Renal cortex interstitium (tissue), 15 donors: ENCODE data around the gene OR6S1. TPM values are rescaled to one million over a fixed set of nuclear protein-coding genes. Genes with fewer than 3 reads are reported as not detected.

ENCODE experiments used
- DNase-seq, 11 donors: peaks; one replicate each; pipeline ENCODE4 v3.0.0-alpha.2; 2013; ENCODE audit warnings: low read depth in 9 of 11, low spot score in 4 of 11; ENCODE audit errors: extremely low read depth in 1 of 11
- long read RNA-seq, 16 experiments: transcript quantifications; one replicate each; lab custom pipeline, GENCODE V29; 2026
- polyA plus RNA-seq, 3 donors: library from polyadenylated mRNA; unstranded; fragments of 120-200 nt; gene quantifications; one replicate each; pipeline ENCODE4 v1.2.1, GENCODE V29; 2013; ENCODE audit not compliant: insufficient read length in 3 of 3

OR6S1 gene, protein sequence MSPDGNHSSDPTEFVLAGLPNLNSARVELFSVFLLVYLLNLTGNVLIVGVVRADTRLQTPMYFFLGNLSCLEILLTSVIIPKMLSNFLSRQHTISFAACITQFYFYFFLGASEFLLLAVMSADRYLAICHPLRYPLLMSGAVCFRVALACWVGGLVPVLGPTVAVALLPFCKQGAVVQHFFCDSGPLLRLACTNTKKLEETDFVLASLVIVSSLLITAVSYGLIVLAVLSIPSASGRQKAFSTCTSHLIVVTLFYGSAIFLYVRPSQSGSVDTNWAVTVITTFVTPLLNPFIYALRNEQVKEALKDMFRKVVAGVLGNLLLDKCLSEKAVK
- polyA plus RNA-seq, result not detected
- long read RNA-seq, donor 1, result 0 reads
- long read RNA-seq, donor 2, result 0 reads
- long read RNA-seq, donor 3, result 0 reads
- long read RNA-seq, donor 4, result 0 reads
- long read RNA-seq, donor 5, result 0 reads
- long read RNA-seq, donor 6, result 0 reads
- long read RNA-seq, donor 7, result 0 reads
- long read RNA-seq, donor 8, result 0 reads
- long read RNA-seq, donor 9, result 0 reads
- long read RNA-seq, donor 10, result 0 reads
- long read RNA-seq, donor 11, result 0 reads
- long read RNA-seq, donor 12, result 0 reads
- long read RNA-seq, donor 13, result 0 reads
- long read RNA-seq, donor 14, result 0 reads
- long read RNA-seq, donor 15, result 0 reads
- long read RNA-seq, donor 16, result 0 reads

DNA sequence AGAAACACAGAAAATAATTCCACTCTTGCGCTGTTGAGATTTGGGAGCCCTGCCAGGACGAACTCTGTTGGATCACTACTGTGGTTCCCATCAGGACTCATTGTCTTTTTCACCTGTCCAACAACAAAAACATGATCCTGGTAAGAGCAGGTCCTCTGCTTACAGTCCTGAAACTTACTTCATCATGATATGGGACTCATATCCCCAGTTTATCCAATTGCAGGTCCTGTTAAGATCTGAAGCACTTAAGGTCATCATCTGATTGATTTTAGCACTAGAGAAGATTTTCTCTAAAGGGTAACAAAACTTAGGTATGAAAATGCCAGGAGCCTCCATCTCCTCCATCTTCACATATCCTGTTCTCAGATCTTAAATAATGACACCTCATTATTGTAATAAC, at the start of gene OR6S1:
OR6S1 (minus strand) TSS at position 101 of the 400 bp plus-strand sequence; CDS start at position 101, 0 bp downstream.
- DNase-seq, result no peak

DNA sequence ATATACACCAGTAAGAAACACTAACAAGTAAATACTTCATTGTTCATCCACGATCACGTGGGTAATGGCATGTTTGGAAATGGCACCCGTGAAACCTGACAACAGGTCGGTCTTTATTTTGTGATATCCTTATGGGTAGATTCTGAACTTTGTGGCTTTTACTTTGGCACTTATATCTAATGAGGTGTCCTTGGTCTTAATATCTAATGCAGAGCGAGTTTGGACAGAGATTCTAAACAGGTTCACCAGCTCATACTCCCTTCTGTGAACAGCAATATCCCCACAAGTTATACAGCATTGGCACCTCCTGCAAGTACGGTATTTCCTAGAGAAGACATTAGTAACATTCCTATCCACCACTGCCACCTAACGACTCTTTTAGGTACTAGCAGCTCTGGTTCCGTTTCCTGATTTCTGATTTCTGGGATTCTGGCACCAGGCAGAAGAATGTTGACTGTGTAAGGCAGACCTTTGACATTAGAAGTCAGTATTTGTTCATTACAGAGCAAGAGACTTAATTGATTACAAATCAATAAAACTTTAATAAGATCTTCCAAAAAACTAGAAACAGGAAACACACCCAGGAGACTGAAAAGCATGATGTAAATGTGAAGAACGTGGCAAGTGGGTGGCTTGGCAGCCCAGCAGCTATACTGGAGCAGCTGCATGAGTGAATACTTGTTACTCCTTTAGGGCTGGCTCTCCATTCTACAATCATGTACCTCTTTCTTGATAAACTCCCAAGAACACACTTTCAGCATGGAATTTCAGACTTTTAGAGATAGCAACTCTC, 49.6 kb upstream of the OR6S1 start:
- peak in 9 of 11 donors; percentile 52 to 72 (median 57) for DNase-seq

DNA sequence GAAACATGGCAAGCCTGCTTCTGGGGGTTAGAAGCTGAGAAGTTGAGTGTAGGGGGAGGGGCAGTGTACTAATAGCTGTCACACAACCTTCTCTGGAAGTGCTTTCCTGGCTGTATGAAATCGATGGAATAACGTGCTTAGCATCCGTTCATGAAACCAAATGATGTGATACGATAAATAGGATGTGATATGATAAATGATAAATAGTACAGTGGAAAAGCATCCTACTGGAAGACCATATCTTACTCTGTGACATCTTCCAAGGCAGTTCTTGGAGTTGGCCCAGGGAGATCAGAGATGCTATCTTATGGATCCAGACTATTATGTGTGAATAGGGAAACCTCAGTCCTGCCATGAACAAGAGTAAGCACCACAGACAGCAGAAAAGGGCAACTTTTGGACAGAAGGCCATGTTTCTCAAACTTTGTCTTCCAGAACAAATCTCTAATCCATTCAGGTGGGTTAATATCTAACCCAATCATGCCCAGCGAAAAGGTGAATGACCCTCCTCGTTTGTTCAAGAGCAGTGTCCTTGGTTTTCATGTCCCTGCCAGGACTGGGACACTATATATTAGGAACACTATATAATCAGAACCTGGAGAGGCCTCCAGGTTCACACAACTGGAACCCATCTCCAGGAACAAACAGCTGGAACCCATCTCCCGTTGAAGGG, 46.8 kb upstream of the OR6S1 start, which contains the start of gene ANG:
ANG (plus strand) TSS at position 598 of the 673 bp plus-strand sequence. CDS start 4,801 bp downstream, outside the sequence.
- no peak for DNase-seq

DNA sequence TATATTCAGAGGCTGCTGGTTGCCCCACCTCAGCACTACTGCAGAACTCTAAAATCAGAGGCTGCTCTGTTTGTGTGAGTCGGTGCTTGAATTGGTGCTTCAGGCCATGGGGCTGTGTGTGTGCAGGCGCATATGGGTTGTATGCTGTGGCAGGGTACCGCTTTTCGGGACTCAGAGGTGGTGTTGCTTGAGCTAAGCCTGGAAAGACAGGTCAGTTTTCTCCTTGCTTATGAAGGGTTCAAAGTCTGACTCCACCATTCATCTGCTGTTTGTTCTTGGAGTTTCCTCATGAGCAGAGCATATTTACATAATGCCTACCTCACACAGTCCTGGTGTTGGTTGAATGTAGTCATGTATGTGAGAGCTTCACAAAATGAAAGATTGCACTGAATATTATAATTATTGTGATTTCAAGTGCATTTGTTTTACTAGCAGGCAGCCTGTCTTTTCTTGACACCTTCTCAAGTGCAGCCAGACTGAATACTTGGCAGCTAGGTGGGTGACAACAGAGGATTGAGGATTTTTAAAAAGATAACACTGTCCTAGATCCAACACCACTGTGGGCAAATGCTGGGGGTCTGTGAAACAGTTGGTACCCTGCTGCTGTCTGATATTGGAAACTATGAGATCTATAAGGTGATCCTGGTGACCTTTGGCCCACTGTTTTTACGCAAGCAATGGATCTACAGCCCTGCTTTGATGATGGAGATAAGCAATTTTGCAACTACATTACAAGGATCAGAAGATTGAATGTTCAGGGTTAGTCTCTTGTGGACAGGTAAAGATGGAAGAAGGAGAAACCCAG, 46.1 kb upstream of the OR6S1 start:
- no peak for DNase-seq

DNA sequence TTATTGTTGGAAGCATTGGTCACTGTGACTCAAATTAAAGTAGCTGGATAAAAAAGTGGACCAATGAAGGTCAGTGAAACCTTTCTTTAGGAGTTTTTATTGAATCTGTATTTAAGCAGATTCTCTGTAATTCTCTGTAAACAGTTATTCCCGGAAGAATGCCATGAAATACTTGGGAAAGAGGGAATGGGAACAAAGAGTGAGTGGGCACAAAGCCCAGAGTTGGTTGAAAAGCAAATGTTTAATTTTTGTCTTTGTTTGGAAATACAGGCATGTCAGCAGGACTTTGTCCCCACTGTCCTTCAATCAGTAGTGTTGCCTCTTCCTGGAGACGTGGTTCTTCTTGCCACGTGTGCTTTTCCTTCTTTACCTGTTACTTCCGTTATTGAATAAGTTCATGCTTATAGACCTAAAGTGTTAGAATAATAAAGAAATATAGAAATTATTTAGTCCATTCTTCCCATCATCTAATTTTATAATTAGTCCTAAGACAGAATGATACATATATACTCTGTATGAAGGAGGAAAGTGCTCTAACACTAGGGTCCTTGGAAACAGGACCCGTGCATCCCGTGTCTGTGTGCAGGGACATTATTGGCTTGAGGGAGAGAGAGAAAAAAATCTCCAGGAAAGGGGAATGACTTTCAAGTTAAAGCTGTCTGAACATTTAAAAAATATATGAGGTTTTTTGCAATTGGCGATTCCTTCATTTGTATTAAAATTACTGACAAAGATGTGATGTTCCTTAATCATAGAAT, 45.1 kb upstream of the OR6S1 start:
- DNase-seq, result no peak

DNA sequence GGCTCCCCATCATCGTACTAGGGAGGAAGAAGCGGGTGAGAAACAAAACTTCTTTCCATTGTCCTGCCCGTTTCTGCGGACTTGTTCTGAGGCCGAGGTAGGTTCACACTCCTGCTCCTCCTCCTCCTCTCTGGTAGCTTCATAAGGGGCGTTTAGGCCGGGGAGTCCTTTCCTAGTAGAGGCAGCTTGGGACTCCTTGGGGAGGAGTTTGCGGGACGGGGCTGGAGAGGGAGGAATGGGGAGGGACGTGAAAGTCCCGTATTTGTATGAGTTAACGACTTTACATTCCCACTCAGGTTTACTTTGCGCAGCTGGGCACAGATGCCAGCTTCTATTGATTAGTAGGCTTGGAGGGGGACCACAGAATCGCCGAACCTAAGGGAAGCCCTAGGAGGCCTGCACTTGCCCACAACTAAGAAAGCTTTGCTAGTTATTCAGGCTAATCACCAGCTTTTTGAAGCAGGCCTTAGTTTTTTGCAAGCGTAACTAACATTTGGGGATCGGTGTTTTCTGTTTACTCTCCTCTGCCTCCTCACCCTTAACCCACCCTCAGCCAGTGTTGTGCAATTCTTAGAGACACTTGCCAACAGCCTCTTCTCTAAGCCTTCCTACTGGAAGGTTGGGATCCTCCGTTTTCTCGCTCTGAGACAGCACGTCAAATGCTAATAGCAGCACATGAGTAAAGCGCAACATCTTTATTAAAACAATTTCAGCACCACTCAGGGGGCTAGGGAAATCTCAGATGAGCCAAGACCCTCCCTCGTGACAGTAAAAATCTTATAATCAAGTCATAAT, 43.4 kb upstream of the OR6S1 start:
- DNase-seq, result peak in 5 of 11 donors; percentile 23 to 35 (median 28)

DNA sequence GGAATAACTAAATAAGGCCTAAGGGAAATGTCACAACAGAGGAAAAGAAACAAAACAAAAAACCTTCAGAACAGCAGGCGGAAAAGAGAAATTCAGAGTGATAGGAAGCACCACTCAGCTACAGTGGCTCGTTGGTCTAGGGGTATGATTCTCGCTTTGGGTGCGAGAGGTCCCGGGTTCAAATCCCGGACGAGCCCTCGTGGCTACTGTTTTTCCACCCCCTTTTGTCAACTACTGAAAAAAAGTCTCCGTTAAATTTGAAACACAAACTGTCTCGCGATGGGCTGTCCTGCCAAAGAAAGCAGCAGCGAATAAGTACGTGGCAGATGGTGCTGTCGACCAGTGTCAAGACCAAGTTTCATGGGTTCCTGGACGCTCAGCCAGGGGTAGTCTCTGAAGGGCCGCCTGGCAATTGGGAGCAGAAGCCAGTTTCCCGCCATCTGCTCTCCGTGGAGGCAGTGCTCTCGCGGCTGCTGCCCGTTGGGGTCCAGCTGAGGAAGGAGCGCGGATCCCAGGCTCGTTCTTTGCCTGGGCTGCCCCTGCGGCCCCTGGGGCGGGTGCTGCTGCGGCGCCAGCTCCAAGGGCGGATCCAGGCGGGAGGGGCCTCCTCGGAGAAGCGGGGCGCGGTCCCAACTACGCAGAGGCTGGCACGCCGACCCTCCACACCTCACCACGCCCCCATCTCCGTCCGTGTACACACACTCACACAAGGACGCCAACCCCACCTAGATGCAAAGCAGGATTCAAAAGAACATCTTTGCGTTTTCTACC, 42.6 kb upstream of the OR6S1 start, which contains the start of gene RNASE4:
RNASE4 (plus strand) TSS at position 670 of the 771 bp plus-strand sequence. CDS start 14,812 bp downstream, outside the sequence.
- peak; percentile 55 to 85 (median 62) for DNase-seq

DNA sequence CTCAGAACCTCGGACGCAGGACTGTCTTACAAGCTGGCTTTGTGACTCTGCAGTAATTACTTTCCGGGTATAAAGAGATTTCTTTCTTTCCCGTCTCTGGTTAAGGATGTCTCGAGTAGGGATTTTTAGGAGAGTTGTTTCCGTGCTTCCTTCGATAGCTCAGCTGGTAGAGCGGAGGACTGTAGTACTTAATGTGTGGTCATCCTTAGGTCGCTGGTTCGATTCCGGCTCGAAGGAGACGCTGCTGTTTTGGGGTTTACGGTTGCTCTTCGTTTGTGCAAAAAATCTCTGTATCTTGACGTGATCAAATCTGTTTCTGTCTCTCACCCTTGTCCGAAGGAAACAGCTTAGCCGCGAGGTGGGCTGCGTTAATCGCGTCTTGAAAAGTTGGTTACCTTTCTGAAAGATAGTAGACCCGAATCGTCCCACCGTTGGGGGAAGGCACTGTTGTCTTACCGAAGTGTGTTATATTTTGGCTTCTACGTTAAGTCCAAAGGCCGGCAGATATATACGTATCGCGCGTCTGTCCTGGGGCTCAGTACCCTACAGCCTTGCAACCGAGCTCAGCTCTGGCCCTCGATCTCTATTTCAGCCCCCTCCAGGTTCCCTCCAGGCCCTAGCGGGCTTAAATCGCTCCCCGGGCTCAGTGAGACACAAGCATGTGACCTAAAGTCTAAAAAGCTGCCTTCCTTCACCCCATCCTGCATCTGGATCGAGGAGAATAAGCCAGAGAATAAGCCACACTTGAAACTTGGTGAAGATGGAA, 41.8 kb upstream of the OR6S1 start:
- DNase-seq, result peak; percentile 68 to 89 (median 84)

DNA sequence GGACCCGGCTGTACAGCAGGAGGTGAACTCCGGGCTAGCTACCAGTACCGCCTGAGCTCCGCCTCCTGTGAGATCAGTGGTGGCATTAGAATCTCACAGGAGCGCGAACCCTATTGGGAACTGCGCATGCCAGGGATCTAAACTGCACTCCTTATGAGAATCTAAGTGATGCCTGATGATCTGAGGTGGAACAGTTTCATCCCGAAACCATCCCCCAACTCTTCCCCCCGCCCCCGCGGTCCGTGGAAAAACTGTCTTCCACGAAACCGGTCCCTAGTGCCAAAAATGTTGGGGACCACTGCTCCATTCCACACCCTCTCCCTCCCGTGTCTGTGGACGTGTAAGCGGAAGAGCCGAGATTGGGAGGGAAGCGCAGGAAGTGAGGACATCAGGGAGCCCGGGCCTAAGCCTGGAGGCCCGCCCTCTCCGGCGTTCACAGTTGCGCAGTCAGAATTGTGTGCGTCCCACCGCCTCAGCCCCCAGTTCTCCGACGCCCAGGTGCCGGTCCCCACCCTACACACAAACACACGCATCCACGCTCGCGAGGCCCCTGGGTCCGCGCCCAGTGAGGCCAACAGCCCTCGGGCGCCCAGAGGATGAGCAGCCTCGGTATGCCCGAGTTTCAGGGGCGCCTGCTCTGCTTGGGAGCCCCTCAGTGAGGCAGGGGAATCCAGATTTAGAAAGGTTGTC, 41.1 kb upstream of the OR6S1 start:
- DNase-seq, result peak; percentile 85 to 94 (median 89)

DNA sequence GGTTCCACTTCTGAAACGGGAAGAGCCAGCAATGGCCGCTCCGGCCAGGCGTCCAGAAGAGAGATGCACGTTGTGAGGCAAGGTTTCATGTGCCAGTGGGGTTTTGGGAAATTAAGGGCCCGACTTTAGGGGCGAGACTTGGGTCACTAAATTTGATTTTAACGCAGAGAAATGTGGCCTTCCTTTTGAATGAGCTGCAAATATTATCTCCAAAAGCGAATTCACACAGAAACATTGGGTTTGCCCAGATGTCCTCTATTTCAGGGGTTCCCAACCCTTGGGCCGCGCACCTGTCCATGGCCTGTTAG, 40.6 kb upstream of the OR6S1 start:
- DNase-seq, result peak in 1 of 11 donors; percentile 13

DNA sequence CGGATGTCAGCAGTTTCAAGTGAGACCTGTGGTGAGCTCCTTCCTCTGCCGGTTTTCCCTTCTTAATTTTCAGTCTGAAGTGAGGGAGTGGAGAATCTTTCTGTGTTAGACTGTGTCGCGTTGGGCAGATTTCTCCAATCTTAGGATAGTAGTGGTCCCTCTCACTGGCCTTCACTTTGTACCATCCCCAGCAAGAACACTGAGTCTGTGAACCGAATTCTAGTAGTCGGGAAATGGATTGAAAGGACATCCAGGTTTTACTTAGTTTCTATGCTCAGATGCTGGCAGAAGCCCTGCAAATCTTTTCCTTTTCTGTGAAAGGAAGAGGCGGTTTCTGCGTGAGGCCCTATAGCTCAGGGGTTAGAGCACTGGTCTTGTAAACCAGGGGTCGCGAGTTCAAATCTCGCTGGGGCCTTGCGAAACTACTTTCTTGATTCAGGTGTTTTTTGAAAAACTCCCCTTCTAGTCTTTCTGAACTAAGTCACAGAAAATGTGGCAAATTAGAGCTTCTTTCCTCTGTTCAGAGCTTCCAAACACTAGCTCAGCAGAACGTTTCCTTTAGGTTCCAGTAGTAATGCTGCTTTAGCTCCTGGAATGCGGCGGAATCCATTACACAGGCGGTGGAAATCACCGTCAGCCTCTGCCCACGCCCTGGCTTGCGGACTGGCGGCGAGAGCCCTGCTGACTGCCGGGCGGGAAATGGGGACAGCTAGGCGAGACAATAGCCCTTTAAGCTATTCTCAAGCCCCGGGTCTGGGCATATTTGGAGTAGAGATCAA, 40.0 kb upstream of the OR6S1 start:
- DNase-seq, result peak; percentile 70 to 91 (median 88)

DNA sequence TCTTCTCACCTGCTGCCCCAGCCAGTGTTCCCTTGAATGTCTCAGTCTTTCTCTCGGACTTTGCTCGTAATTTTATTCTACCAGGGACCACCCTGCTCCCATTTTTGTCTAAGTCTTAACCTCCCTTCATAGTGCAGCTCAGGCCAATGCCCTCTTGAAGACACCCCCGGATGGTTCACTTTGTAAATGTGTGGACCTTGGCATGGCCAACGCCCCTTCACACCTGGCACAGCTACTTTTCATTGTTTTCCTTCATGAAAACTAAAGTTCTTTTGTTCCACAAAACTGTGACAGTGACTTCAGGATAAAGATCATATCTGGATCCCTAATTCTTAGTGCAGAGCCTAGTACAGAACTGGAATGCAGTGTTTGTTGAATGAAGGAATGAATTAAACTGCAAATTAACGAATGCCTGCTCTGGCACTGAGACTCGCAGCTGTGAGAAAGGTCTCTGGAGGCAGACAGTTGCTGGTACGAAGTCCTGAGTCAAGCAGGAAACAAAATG, 39.4 kb upstream of the OR6S1 start:
- peak in 2 of 11 donors; percentile 53 to 55 for DNase-seq

DNA sequence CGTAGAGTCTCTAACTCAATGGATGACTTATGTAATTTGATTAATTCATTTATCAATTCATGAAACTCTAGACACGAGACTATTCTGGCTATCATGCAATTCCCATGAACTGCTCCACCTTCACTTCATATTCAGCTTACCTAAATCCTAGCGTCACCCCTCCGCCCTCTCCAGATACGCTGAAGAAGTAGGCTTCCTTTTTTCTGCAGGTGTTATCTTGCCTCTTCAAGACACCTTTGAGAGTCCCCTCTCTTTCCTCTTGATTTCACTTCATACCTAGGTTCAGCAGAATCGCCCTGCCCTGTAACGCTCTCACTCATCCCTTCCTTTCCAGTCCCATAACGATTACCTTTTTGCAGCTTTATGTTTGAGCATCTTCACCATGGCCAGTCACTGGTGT, 38.9 kb upstream of the OR6S1 start:
- DNase-seq, result no peak

DNA sequence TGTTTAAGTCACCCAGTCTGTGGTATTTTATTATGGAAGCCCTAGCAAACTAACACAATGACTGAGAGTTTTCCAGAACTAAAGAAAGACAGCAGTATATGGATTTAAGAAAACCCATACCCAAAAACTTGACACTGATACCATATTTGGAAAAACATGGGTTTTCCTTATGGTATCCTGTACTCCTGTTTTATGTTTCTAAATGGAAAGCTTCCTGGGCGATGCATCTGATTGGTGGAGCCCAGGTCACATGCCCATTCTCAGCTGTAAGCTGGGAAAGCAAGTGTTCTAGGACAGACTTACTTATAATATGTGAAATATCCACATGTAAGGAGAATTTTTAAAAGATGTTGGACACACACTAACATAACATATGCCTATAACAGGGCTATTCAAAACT, 38.4 kb upstream of the OR6S1 start:
- DNase-seq, result no peak
